Measurements from ENCODE around the gene SCLT1.

DNA sequence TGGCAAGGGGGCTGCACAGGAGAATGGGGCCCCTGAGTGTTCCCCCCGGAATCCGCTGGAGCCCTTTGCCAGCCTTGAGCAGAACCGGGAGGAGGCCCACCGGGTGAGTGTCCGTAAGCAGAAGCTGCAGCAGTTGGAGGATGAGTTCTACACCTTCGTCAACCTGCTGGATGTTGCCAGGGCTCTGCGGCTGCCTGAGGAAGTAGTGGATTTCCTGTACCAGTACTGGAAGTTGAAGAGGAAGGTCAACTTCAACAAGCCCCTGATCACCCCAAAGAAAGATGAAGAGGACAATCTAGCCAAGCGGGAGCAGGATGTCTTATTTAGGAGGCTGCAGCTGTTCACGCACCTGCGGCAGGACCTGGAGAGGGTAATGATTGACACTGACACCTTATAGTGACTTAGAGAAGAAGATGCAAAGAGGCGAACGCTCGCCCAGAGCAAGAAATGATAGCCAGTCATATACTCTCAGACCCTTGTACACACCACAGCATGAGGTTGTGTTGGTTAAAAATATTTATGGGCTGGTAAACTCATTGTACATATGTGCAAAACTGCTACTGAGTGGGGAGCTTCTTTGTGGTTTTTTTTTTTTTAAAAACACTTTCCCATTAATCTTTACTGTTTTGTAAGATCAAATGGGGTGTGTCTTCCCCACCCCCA is 231.4 kb downstream of the SCLT1 start:
- TF ChIP-seq CTCF (IDR thresholded peaks at IDR 0.05), result no peak
- TF ChIP-seq POLR2A (IDR thresholded peaks at IDR 0.05), result no peak

All from body of pancreas (tissue), 4 donors.